Kidney (tissue), 14 donors: ENCODE results near the gene ERMARD. TPM values are rescaled to one million over a fixed set of nuclear protein-coding genes. Genes with fewer than 3 reads are reported as not detected.

ENCODE experiments used
- DNase-seq, 5 donors: peaks; one replicate each; pipeline ENCODE4 v3.0.0-alpha.2; 2013 to 2020
- FAIRE-seq: peaks from 2 replicates; lab custom pipeline; 2012; peaks lifted over from hg19 to GRCh38; lab: Jason Lieb, UNC
- H3K27ac ChIP-seq, 2 donors: one replicate each; pipeline ENCODE4 v1.7.0; 2013; ENCODE audit warnings: low read depth in 2 of 2, low read length in 2 of 2, inconsistent platforms in 1 of 2
- H3K27me3 ChIP-seq: one replicate; pipeline ENCODE4 v1.7.1; 2013; ENCODE audit warnings: low read length, inconsistent platforms; ENCODE audit not compliant: control insufficient read depth, insufficient read depth
- H3K36me3 ChIP-seq, 3 donors: one replicate each; pipeline versions ENCODE4 v1.7.0 to v1.7.1; 2013; ENCODE audit warnings: low read length in 3 of 3, control low read depth in 1 of 3, inconsistent platforms in 1 of 3; ENCODE audit not compliant: insufficient read depth in 3 of 3, control insufficient read depth in 2 of 3
- H3K4me1 ChIP-seq, 3 donors: one replicate each; pipeline versions ENCODE4 v1.7.0 to v1.7.1; 2013; ENCODE audit warnings: low read length in 3 of 3, inconsistent platforms in 1 of 3, low read depth in 1 of 3; ENCODE audit not compliant: control insufficient read depth in 2 of 3, insufficient read depth in 2 of 3
- H3K4me3 ChIP-seq, 3 donors: one replicate each; pipeline versions ENCODE4 v1.7.0 to v1.8.1; 2013; ENCODE audit warnings: low read length in 3 of 3, control low read depth in 1 of 3, inconsistent platforms in 1 of 3
- H3K9ac ChIP-seq, 3 donors: one replicate each; pipeline versions ENCODE4 v1.7.0 to v1.7.1; 2013; ENCODE audit warnings: low read length in 3 of 3, control low read depth in 1 of 3, inconsistent platforms in 1 of 3
- H3K9me3 ChIP-seq, 3 donors: one replicate each; pipeline versions ENCODE4 v1.7.0 to v1.7.1; 2013; ENCODE audit warnings: low read length in 3 of 3, control low read depth in 1 of 3, inconsistent platforms in 1 of 3; ENCODE audit not compliant: control insufficient read depth in 2 of 3, insufficient read depth in 1 of 3
- intact Hi-C: fragments of 100-400 bp; cut with DNase I; formaldehyde crosslinking; loops from one replicate; pipeline ENCODE4 v1.11.1; 2022
- polyA plus RNA-seq: library from polyadenylated mRNA; stranded (reverse); fragments of 350-450 nt; fragmentation: Illumina TruSeq; extraction: RNeasy Lipid Tissue Mini Kit (QIAGEN cat#74804); gene quantifications from one replicate; pipeline ENCODE4 v1.2.3, GENCODE V29; 2014; ENCODE audit warnings: low read depth, low replicate concordance; ENCODE audit not compliant: insufficient read depth
- total RNA-seq: library from RNA; stranded (reverse); fragmentation: NEBNext Ultra II Directional; extraction: Animal tissue kit (Norgen Biotek cat#: 25700); gene quantifications from one replicate; pipeline ENCODE4 v1.2.1, GENCODE V29; 2021
- TF ChIP-seq, protein P1 (sequence below): IDR thresholded peaks from 3 replicates; pipeline ENCODE4 v1.5.1; 2012; ENCODE audit warnings: mild to moderate bottlenecking, moderate library complexity, borderline replicate concordance; ENCODE audit not compliant: insufficient read depth; ENCODE audit errors: extremely low read depth
- donor health status: control.
- donor health status: control.
- donor health status: control.
- donor health status: control.
- donor health status: control.
- donor health status: DM: yes; HTN: yes; CAD: no.
- donor health status: Normal renal cell carcinoma (clear cell type).

ERMARD gene
- total and polyA plus RNA-seq, 2 donors from 2014 or later, result 22.3 to 36.8 TPM

DNA sequence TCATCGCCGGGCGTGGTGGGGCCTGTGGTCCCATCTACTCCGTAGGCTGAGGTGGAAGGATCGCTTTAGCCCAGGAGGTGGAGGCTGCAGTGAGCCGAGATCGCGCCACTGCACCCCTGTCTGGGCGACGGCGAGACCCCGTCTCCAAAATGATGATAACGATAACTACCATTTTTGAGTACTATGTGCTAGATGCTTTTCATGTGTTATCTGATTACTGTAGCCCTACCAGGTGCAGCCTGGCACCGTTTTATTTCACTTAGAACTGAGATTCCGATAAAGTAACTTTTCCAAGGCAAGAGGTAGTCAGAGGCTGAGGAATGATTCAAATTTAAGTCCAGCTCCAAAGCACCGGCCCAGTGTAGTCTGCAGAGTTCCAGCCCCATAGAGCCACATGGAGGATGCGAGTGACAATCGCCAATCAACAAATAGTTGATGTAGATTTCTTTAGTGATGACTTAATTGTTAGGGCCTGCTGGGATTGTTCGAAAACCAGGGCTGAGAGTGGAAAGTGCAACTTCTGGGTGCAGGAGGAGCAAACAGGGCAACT lies 727 bp downstream of the ERMARD start:
- Histone ChIP-seq H3K36me3 (peaks cover 0 to 4% (median 2%) of the 10 kb centered on the region in 3 donors), H3K4me3 (peak overlapping the region; percentile 81 to 89 (median 83)), H3K4me1 (peaks cover 5 to 11% (median 6%) of the 10 kb centered on the region in 3 donors), H3K27ac (peak overlapping the region; percentile 95), H3K9me3 (no peaks in the 10 kb centered on the region), H3K9ac (peak overlapping the region; percentile 74 to 97 (median 85)), H3K27me3 (no peaks in the 10 kb centered on the region)
- TF ChIP-seq, protein P1, sequence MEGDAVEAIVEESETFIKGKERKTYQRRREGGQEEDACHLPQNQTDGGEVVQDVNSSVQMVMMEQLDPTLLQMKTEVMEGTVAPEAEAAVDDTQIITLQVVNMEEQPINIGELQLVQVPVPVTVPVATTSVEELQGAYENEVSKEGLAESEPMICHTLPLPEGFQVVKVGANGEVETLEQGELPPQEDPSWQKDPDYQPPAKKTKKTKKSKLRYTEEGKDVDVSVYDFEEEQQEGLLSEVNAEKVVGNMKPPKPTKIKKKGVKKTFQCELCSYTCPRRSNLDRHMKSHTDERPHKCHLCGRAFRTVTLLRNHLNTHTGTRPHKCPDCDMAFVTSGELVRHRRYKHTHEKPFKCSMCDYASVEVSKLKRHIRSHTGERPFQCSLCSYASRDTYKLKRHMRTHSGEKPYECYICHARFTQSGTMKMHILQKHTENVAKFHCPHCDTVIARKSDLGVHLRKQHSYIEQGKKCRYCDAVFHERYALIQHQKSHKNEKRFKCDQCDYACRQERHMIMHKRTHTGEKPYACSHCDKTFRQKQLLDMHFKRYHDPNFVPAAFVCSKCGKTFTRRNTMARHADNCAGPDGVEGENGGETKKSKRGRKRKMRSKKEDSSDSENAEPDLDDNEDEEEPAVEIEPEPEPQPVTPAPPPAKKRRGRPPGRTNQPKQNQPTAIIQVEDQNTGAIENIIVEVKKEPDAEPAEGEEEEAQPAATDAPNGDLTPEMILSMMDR, result no peak
- FAIRE-seq (no peak), DNase-seq (peak in 1 of 5 donors; percentile 25)
- intact Hi-C loops, result no loop called here

DNA sequence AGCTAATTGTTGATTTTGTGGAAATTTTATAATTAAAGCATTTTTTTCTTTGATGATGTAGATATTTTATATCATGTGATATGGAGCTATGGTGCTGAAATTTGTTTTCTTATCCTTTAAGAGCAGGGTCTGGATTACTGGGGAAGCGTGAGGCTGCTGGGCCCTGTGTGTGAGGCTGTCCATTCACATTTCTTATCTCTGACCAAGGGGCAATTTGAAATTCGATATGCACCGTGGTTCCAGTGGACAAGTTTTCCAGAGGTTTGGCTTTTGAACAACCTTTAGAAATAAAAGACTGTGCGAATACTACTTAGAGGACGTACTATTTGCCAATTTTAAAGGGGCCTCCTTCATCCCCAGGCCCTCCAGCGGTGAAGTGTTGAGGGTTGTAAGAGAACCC lies 3.7 kb downstream of the ERMARD start:
- Histone ChIP-seq H3K4me1 (peaks cover 5 to 10% (median 6%) of the 10 kb centered on the region in 3 donors), H3K27me3 (no peaks in the 10 kb centered on the region), H3K9ac (no peak overlapping the region), H3K9me3 (no peaks in the 10 kb centered on the region), H3K4me3 (no peak overlapping the region), H3K36me3 (peaks cover 6 to 21% (median 14%) of the 10 kb centered on the region in 3 donors), H3K27ac (no peak overlapping the region)
- intact Hi-C loops, result no loop called here
- TF ChIP-seq, protein P1, result no peak
- DNase-seq (no peak), FAIRE-seq (no peak)

DNA sequence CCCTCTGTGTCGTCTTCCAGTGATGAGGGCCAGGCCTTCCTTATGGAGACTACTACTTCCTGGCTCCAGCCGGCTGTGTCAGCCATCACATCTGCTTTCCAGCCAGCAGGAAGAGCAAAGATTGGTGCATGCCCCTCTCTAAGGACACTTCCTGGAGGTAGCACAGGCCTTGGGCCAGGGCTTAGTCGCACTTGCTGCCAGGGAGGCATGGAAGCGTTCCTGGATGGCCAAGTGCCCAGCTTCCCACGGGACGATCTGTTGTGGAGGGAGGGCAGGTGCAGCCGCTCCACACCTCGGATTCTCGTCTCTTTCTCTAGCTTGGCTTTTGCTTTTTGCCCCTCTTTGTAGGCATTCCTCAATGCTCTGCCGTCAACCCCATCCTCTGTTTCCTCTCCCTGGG lies 11.9 kb downstream of the ERMARD start:
- FAIRE-seq (no peak), DNase-seq (no peak)
- intact Hi-C loops, result no loop called here
- H3K4me3 ChIP-seq, result no peak overlapping the region
- H3K4me1 ChIP-seq, result no peaks in the 10 kb centered on the region
- no peak overlapping the region for H3K27ac ChIP-seq
- TF ChIP-seq, protein P1, result no peak
- no peaks in the 10 kb centered on the region for H3K9me3 ChIP-seq
- H3K27me3 ChIP-seq, result no peaks in the 10 kb centered on the region
- no peak overlapping the region for H3K9ac ChIP-seq
- peaks cover 11 to 51% (median 36%) of the 10 kb centered on the region in 3 donors for H3K36me3 ChIP-seq
